Measurements from ENCODE around the gene CCDC80.

- TF ChIP-seq CTCF (conservative IDR thresholded peaks at IDR 0.05) (no peak), ZFX (IDR thresholded peaks at IDR 0.05) (no peak)
Measured at GRCh38 chr3:112611752-112612515, 29.0 kb downstream of the CCDC80 start.

Measured in C4-2B (cell line).